Measurements from ENCODE around the gene ITGB2.

GRCh38 chr21:44887126-44887806 is 33.4 kb downstream of the ITGB2 start:
- TF ChIP-seq CTCF (IDR thresholded peaks at IDR 0.05) (no peak), POLR2A (IDR thresholded peaks at IDR 0.05; ENCODE audit: low read depth) (no peak), POLR2AphosphoS5 (IDR thresholded peaks at IDR 0.05) (no peak)
